Natural killer cell (primary cell): ENCODE results near the gene PQBP1. TPM values are rescaled to one million over a fixed set of nuclear protein-coding genes. Genes with fewer than 3 reads are reported as not detected.

Experiments
- ATAC-seq, 3 donors: fragments of 150-1000 bp in 2 of 3; fragments of 200-7000 bp in 1 of 3; cut with Tn5 transposase; 1 replicate in 1 of 3; 2 replicates in 2 of 3; pipeline ENCODE4 v1.10.0; 2021; ENCODE audit warnings: mild to moderate bottlenecking in 2 of 3, moderate library complexity in 2 of 3
- DNase-seq, 2 donors: peaks; one replicate each; pipeline versions ENCODE4 v3.0.0 to v3.0.0-alpha.2; 2013 to 2021; ENCODE audit warnings: mixed read lengths in 1 of 2
- H3K27ac ChIP-seq: one replicate; pipeline ENCODE4 v1.5.1; 2013; ENCODE audit warnings: mild to moderate bottlenecking, low read length
- H3K27me3 ChIP-seq: one replicate; pipeline ENCODE4 v1.6.1; 2013; ENCODE audit warnings: low read length; ENCODE audit not compliant: control insufficient read depth, insufficient read depth
- H3K36me3 ChIP-seq: one replicate; pipeline ENCODE4 v1.6.1; 2013; ENCODE audit warnings: low read length; ENCODE audit not compliant: control insufficient read depth, insufficient read depth
- H3K4me1 ChIP-seq: one replicate; pipeline ENCODE4 v1.6.1; 2013; ENCODE audit warnings: low read length; ENCODE audit not compliant: control insufficient read depth, insufficient read depth
- H3K4me3 ChIP-seq: one replicate; pipeline ENCODE4 v1.5.1; 2013; ENCODE audit warnings: low read length
- H3K9me3 ChIP-seq: one replicate; pipeline ENCODE4 v1.6.1; 2013; ENCODE audit warnings: low read length; ENCODE audit not compliant: control insufficient read depth, insufficient read depth
- H3K27ac Mint-ChIP-seq, 2 donors: one replicate each; pipeline ENCODE4 v1.8.0; 2022; ENCODE audit warnings: mild to moderate bottlenecking in 2 of 2, mixed read lengths in 2 of 2, moderate library complexity in 1 of 2
- H3K27me3 Mint-ChIP-seq, 2 donors: one replicate each; pipeline ENCODE4 v1.8.0; 2022; ENCODE audit warnings: low read depth in 2 of 2, mixed read lengths in 2 of 2
- H3K36me3 Mint-ChIP-seq: one replicate; pipeline ENCODE4 v1.8.0; 2022; ENCODE audit warnings: mixed read lengths
- H3K4me1 Mint-ChIP-seq, 2 donors: one replicate each; pipeline ENCODE4 v1.8.0; 2022; ENCODE audit warnings: mixed read lengths in 2 of 2
- H3K4me3 Mint-ChIP-seq: one replicate; pipeline ENCODE4 v1.8.0; 2022; ENCODE audit warnings: mild to moderate bottlenecking, moderate library complexity, mixed read lengths
- H3K9me3 Mint-ChIP-seq, 2 donors: one replicate each; pipeline ENCODE4 v1.8.0; 2022; ENCODE audit warnings: mixed read lengths in 2 of 2
- CTCF ChIP-seq: fragments of 200-600 bp; IDR thresholded peaks from one replicate; pipeline ENCODE4 v1.8.0; 2022; ENCODE audit warnings: antibody characterized with exemption
- WGBS: methylation state at CpG from one replicate; pipeline ENCODE4 v1.1.7; 2013; ENCODE audit warnings: missing lambda C conversion rate; ENCODE audit not compliant: insufficient coverage; 5-methylcytosine and 5-hydroxymethylcytosine counted together
- intact Hi-C: fragments of 100-400 bp; cut with micrococcal nuclease; formaldehyde crosslinking; loops from one replicate; pipeline ENCODE4 v1.14.2; 2022
- total RNA-seq, 4 donors: library from RNA; stranded (reverse); fragments of 120-200 nt in 1 of 4; gene quantifications; one replicate each; pipeline versions ENCODE4 v1.2.3 to v1.2.4, GENCODE V29; 2013 to 2022

Gene PQBP1
- total RNA-seq, 3 donors from 2014 or later (not counting 1 experiment from before 2014, with no cell fraction given), result 57.2 to 62.0 (median 59.1) TPM

GRCh38 chrX:48945517-48946348, 48.0 kb downstream of the PQBP1 start:
- WGBS, result 55% methylated on average over 6 of the region's 8 CpGs
- Histone ChIP-seq H3K36me3 (peaks cover 4% of the 10 kb centered on the region), H3K9me3 (no peaks in the 10 kb centered on the region), H3K4me1 (peaks cover 38% of the 10 kb centered on the region), H3K27me3 (no peaks in the 10 kb centered on the region), H3K4me3 (no peak overlapping the region), H3K27ac (no peak overlapping the region)
- no peak overlapping the region for H3K4me3 Mint-ChIP-seq
- intact Hi-C loops, result loop anchor here (2.0 kb wide), 1 partner anchor 297 kb away; no protein-coding TSS in a partner anchor
- H3K4me1 Mint-ChIP-seq, result peaks cover 29 to 42% of the 10 kb centered on the region in 2 donors
- ATAC-seq (peak; percentile 59 to 72 (median 70)), DNase-seq (peak; percentile 36 to 75)
- peaks cover 0 to 6% of the 10 kb centered on the region in 2 donors for H3K27me3 Mint-ChIP-seq
- TF ChIP-seq CTCF, result peak; percentile 71
- peak overlapping the region; percentile 40 to 72 for H3K27ac Mint-ChIP-seq
- no peaks in the 10 kb centered on the region for H3K9me3 Mint-ChIP-seq
- no peaks in the 10 kb centered on the region for H3K36me3 Mint-ChIP-seq

- 100% methylated on average over 1 of the region's 1 CpG for WGBS
Measured at GRCh38 chrX:48948589-48948988, 50.9 kb downstream of the PQBP1 start.

More at GRCh38 chrX:48948589-48948988, 50.9 kb downstream of the PQBP1 start:
- no peak overlapping the region for H3K4me3 ChIP-seq
- H3K36me3 ChIP-seq, result peaks cover 5% of the 10 kb centered on the region
- DNase-seq (no peak), ATAC-seq (no peak)
- no peak for TF ChIP-seq CTCF
- intact Hi-C loops, result no loop called here
- Mint-ChIP-seq H3K4me1 (peaks cover 23 to 39% of the 10 kb centered on the region in 2 donors), H3K27me3 (no peaks in the 10 kb centered on the region), H3K36me3 (no peaks in the 10 kb centered on the region), H3K27ac (no peak overlapping the region), H3K9me3 (no peaks in the 10 kb centered on the region), H3K4me3 (no peak overlapping the region)
- H3K4me1 ChIP-seq, result peaks cover 39% of the 10 kb centered on the region
- H3K9me3 ChIP-seq, result no peaks in the 10 kb centered on the region
- no peak overlapping the region for H3K27ac ChIP-seq
- H3K27me3 ChIP-seq, result no peaks in the 10 kb centered on the region

Other genes with a start within 250 kb of the PQBP1 start
- 100 to 1,000 TPM; 136 to 149 (median 141) TPM for gene WAS, start 214.1 kb upstream of the PQBP1 start, total RNA-seq
- 10 to 100 TPM in 2 of 3 donors, 1 to 10 TPM in 1; 9.2 to 11.6 (median 11.0) TPM for gene SUV39H1, start 201.2 kb upstream of the PQBP1 start, total RNA-seq
- not detected for gene GLOD5, start 136.2 kb upstream of the PQBP1 start, total RNA-seq
- 1 to 10 TPM in 1 of 3 donors, under 1 TPM in 2; 0.41 to 3.0 (median 0.49) TPM for gene GATA1, start 111.3 kb upstream of the PQBP1 start, total RNA-seq
- gene HDAC6, start 95.9 kb upstream of the PQBP1 start, total RNA-seq, result 100 to 1,000 TPM in 2 of 3 donors, 10 to 100 TPM in 1; 97.4 to 118 (median 101) TPM
- gene ERAS, start 71.4 kb upstream of the PQBP1 start, total RNA-seq, result not detected
- gene PCSK1N, start 62.3 kb upstream of the PQBP1 start, total RNA-seq, result under 1 TPM in 2 of 3 donors, not detected in 1; 0.35 to 0.89 TPM
- gene TIMM17B, start 162 bp upstream of the PQBP1 start, total RNA-seq, result 10 to 100 TPM; 40.3 to 45.6 (median 44.5) TPM
- gene SLC35A2, start 13.7 kb downstream of the PQBP1 start, total RNA-seq, result 10 to 100 TPM; 16.5 to 30.1 (median 18.3) TPM
- 100 to 1,000 TPM; 134 to 173 (median 150) TPM for gene PIM2, start 21.1 kb downstream of the PQBP1 start, total RNA-seq
- 100 to 1,000 TPM in 1 of 3 donors, 10 to 100 TPM in 2; 92.2 to 106 (median 92.5) TPM for gene OTUD5, start 59.7 kb downstream of the PQBP1 start, total RNA-seq
- gene KCND1, start 73.9 kb downstream of the PQBP1 start, total RNA-seq, result 1 to 10 TPM; 2.7 to 3.6 (median 3.0) TPM
- gene GRIPAP1, start 104.3 kb downstream of the PQBP1 start, total RNA-seq, result 100 to 1,000 TPM; 120 to 141 (median 131) TPM
- 10 to 100 TPM; 43.8 to 57.5 (median 43.9) TPM for gene TFE3, start 145.4 kb downstream of the PQBP1 start, total RNA-seq
- gene CCDC120, start 161.1 kb downstream of the PQBP1 start, total RNA-seq, result 10 to 100 TPM; 12.5 to 14.2 (median 13.0) TPM
- 10 to 100 TPM; 18.1 to 24.8 (median 19.9) TPM for gene PRAF2, start 176.1 kb downstream of the PQBP1 start, total RNA-seq
- gene WDR45, start 182.0 kb downstream of the PQBP1 start, total RNA-seq, result 100 to 1,000 TPM; 116 to 142 (median 134) TPM
- gene GPKOW, start 225.8 kb downstream of the PQBP1 start, total RNA-seq, result 10 to 100 TPM; 22.4 to 26.0 (median 25.3) TPM